GM12872 (cell line): ENCODE results near the gene MYH11.

ENCODE experiments used
- TF ChIP-seq, protein P1 (sequence below): IDR thresholded peaks from 3 replicates; pipeline ENCODE4 v1.5.1; 2011; ENCODE audit warnings: low read depth, mild to moderate bottlenecking, low read length, moderate library complexity; ENCODE audit not compliant: insufficient read depth

Gene MYH11

DNA sequence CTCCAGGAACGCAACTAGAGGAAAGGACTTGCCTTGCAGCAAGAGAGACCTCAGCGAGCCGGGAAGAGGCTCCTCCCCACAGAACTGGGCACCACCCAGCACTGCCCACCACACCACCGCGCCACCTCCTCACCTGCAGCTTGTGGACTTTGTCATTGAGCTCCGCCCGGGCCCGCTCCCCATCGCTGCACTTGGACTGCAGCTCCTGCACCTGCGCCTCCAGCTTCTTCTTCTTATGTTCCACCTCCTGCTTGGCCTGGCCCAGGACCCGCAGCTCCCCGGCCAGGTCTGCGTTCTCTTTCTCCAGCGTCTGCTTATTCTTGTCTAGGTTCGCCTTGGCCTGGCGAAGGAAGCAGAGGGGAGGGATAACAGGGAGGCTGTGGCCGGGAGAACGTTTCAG is 130.1 kb downstream of the MYH11 start:
- TF ChIP-seq, protein P1, sequence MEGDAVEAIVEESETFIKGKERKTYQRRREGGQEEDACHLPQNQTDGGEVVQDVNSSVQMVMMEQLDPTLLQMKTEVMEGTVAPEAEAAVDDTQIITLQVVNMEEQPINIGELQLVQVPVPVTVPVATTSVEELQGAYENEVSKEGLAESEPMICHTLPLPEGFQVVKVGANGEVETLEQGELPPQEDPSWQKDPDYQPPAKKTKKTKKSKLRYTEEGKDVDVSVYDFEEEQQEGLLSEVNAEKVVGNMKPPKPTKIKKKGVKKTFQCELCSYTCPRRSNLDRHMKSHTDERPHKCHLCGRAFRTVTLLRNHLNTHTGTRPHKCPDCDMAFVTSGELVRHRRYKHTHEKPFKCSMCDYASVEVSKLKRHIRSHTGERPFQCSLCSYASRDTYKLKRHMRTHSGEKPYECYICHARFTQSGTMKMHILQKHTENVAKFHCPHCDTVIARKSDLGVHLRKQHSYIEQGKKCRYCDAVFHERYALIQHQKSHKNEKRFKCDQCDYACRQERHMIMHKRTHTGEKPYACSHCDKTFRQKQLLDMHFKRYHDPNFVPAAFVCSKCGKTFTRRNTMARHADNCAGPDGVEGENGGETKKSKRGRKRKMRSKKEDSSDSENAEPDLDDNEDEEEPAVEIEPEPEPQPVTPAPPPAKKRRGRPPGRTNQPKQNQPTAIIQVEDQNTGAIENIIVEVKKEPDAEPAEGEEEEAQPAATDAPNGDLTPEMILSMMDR, result no peak

DNA sequence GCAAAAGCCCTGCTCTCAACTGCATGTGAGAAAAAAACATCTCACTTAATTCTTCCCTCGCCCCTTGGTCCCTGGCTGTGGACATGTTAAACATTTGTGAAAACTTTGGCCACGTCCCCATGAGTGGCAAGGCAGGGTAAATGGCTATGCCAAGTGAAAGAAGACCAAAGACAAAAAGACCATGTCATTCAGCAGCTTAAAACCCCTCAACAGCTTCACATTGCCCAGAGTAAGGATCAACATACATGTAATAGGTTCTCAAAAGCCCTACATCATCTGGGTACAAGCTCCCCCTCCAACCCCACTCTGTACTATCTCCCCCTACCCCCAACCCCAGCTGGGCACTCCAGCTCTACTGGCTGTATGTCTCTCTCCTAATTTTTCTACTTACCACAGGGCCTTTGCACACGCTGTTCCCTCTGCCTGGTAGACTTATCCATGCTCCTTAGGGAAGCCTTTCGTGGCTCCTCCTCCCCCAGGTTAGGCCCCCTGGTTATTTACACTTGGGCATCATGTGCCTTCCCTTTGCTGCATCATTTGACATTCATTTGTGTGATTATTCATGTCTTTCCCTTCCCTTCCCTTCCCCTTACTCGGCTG is 131.1 kb downstream of the MYH11 start:
- TF ChIP-seq, protein P1, result no peak

DNA sequence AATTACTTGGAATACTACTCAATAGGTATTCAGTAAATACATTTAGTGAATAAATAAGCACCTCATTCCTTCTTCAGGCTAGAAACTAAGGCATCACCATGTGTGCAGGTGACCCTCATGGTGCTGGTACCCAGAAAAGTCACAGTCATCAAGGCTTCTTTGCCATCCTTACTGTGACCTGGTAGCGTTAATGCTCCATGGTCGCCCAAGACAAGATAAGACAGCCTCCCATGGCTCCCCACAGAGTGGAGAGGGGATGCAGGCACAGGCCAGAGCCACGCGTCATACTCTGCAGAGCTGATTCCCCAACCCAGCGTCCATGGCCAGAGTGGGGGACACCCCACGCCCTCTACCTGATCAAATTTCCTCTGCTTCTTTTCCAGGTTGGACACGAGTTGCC is 133.0 kb downstream of the MYH11 start:
- TF ChIP-seq, protein P1, result no peak

DNA sequence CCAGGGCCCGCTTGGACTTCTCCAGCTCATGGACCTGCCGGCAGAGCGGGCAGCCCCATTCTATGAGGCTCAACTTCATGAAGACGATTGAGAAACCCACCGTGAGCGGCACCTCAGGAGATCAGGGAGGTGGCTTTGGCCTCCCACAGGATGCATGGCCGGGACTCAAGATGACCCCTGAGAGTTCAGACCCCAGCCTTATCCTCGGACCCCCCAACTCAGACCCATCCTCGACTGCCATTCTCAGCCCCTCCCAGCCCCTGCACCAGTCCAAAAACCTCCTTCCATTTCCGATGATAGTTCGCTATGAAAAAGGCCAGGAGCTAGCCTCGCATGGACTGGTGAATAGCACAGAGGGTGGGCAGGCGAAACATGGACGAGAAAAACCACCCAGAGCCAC is 135.8 kb downstream of the MYH11 start:
- TF ChIP-seq, protein P1, result no peak

DNA sequence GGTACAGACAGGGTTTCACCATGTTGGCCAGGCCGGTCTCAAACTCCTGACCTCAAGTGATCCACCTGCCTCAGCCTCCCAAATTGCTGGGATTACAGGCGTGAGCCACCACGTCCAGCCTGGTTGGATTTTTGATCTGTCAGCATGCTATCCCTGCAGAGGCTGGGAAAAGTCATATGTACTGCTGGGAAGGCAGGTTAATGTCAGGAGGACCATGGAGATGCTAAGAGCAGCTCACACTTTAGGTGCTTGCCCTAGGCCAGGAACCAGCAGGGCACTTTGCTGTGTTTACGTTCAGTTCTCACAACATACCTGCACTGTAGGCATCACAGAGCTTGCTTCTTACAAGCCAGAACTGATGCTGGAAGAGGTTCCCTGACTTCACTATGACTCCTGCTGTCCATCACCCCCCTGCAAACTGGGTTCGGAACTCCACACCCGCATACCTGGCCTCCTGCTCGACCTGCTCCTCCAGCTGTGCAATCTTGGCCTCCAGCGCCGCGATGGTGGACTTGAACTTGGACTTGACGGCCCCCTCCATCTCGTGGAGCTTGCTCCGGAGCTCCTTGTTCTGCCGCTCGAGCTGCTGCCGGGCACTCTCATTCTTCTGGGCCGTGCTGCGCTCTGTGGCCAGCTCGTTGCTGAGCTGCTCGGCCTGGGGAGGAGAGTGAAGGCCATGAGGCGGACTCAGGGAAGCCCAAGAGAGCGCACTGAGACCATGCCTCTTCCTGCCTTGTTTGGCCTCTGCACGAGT is 140.0 kb downstream of the MYH11 start:
- TF ChIP-seq, protein P1, result no peak

DNA sequence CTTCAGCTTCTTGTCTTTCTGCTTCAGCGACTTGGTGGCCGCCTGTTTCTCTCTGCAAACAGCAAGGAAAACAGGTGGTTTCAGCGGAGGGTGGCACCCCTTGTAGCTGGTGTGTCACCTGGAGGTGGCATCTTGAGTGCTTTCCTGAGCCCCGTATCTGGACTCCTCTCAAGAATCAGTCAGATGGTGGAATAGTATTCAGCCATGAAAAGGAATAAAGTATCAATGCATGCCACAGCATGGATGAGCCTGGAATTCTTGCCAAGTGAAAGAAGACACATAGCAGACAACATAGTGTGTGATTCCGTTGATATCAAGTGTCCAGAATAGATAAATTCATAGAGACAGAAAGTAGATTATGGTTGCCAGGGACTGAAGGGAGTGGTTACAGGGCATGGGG is 141.6 kb downstream of the MYH11 start:
- TF ChIP-seq, protein P1, result no peak

DNA sequence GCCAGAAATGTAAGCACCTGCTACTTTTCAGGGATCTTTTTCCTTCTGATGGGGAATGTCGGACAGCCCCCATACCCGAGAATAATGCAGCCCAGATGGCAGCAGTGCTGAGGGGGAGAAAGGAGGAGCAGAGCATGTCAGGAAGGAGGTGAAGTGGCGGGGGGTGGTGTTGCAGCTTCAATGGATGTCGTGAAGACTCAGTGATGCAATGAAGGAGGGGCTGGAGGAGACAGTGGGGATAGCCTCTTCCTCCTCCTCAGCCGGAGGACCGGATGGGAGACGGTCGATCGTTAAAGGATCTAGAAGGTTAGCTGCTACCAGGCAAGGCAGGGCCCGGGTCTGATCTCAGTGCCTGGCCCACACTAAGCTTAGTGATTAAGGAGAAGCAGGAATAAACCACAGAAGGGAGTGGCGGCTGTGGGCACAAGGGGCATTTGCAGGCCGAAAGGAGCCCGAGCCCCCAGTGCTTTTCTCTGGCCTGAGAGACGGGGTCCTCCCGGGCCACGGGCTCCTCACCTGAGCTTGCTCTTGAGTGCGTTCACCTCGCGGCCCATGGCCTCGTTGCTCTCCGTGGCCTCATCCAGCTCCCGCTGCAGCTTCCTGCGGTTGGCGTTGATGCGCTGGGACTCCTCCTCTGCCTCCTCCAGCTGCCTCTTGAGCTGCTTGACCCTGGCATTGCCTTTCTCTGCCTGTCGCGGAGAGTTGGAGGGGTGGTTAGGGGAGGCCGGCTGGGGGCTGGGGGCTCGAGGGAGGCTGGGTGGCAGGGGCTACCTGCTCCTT is 142.2 kb downstream of the MYH11 start:
- TF ChIP-seq, protein P1, result no peak
